Measurements from ENCODE around the gene PRADC1.
"Not testable (repeated sequence)": the region's sequence is repeated elsewhere in the genome, so short reads cannot be mapped to it uniquely, and the experiment has no call there.

The PRADC1 gene

DNA sequence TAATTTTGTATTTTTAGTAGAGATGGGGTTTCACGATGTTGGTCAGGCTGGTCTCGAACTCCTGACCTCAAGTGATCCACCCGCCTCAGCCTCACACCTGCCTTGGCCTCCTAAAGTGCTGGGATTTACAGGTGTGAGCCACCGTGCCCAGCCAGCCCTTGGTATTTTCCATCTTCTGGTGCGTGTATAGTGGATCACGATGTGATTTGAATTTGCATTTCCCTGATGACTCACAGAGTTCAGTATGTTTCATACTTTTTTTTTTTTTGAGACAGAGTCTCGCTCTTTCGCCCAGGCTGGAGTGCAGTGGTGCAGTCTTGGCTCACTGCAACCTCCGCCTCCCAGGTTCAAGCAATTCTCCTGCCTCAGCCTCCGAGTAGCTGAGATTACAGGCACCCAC lies 32.8 kb downstream of the PRADC1 start:
- DNase-seq = not testable (repeated sequence)

DNA sequence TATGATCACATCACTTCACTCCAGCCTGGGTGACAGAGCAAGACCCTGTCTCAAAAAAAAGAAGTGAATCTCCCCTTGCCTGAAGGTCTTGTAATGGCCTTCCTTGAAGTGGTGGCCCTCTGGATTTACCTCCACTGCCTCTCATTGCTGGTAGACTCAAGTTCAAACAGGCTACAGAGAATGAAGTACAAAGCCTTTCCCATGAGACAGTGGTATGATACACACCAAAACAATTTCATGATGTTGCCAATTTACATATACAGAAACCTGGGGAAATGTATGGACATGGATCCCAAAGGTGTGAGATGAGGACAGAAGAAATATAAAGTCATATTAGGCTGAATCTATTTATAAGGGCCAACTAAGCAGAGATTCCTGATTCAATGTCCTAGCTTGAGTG lies 35.5 kb downstream of the PRADC1 start:
- DNase-seq = no peak

DNA sequence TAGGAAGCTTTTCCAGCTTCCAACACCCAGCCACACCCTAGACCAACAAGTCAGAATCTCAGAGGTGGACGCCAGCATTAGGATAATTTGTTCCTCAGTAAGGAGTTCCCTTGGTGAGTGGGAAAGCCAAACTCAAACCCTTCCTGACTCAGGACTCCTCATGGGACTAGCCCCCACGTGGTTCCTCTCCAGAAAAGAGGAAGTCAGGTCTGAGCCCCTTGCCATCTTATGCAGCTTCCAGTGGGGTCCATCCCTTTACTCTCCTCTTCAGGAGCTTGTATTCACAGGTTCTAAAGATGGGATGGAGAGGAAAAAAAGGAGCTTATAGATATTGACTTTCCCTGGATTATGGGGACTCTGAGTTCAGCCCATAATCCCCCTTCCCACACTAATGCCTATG lies 45.5 kb downstream of the PRADC1 start:
- no peak for DNase-seq

DNA sequence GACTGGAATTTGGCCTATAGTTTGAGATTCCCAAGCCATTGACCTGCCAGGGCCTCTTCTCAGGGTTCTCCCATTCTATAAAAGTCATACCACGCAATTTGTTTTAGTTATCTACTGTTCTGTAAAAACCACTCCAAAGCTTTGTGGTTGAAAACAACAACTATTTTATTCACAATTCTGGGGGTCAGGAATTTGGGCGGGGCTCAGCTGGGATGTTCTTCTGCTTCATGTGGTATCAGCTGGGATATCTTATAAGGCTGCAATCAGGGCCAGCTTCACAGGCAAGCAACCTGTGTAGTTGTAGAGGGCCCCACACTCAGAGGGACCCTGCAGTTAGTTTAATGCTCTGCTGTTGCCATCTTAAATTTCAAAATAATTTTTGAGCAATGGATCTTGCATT lies 47.1 kb downstream of the PRADC1 start:
- DNase-seq = no peak

All from stimulated activated CD4-positive, alpha-beta T cell treated with anti-CD3 and anti-CD28 coated beads, Interleukin-2, amount 100 ng/mL, for 48 hours (primary cell).